Right lobe of liver (tissue), 4 donors: ENCODE measurements around the gene FAM227B.

Experiments
- POLR2A ChIP-seq: fragments of 450-650 bp; IDR thresholded peaks from one replicate; pipeline ENCODE4 v1.6.1; 2017; ENCODE audit warnings: antibody characterized with exemption, mild to moderate bottlenecking
- TF ChIP-seq, protein P1 (sequence below), 4 donors: fragments of 200-600 bp in 3 of 4; fragments of 450-650 bp in 1 of 4; IDR thresholded peaks; one replicate each; pipeline versions ENCODE4 v1.5.1 to v1.8.0; 2016 to 2022; ENCODE audit warnings: antibody characterized with exemption in 4 of 4, mild to moderate bottlenecking in 2 of 4
- donor health status: DM: no; HTN: no; CAD: no.
- donor health status: DM: no; HTN: no; CAD: no.
- donor health status: DM: no; HTN: yes; CAD: no.

DNA sequence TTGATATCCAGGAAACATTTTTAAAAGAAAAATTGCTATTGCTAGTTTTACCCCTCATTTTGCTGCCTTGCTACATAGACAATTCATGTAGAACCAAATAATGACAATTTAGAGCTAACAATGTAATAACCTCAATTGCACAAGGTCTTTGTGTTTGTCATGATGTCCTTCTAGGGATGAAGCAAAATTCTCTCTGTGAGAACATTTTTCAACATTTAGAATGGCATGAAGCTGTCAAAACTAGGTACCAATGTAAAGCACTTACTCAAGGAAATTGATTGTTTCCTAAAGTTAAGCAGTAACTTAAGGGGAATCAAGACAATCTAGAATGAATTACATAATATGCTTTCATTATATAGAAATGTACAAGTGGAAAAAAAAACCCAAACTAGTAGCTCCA is 205.5 kb downstream of the FAM227B start:
- TF ChIP-seq POLR2A, result no peak
- TF ChIP-seq, protein P1, sequence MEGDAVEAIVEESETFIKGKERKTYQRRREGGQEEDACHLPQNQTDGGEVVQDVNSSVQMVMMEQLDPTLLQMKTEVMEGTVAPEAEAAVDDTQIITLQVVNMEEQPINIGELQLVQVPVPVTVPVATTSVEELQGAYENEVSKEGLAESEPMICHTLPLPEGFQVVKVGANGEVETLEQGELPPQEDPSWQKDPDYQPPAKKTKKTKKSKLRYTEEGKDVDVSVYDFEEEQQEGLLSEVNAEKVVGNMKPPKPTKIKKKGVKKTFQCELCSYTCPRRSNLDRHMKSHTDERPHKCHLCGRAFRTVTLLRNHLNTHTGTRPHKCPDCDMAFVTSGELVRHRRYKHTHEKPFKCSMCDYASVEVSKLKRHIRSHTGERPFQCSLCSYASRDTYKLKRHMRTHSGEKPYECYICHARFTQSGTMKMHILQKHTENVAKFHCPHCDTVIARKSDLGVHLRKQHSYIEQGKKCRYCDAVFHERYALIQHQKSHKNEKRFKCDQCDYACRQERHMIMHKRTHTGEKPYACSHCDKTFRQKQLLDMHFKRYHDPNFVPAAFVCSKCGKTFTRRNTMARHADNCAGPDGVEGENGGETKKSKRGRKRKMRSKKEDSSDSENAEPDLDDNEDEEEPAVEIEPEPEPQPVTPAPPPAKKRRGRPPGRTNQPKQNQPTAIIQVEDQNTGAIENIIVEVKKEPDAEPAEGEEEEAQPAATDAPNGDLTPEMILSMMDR (IDR thresholded peaks at IDR 0.05), result no peak
